DOHH2 (cell line): ENCODE results near the gene SCG3.

Experiments used
- EZH2phosphoT487 ChIP-seq: fragments of 200-600 bp; sonication (generic); IDR thresholded peaks from 2 replicates; pipeline ENCODE4 v1.6.1; 2017; ENCODE audit warnings: borderline replicate concordance, mild to moderate bottlenecking, antibody characterized with exemption, low read length, moderate library complexity, mixed read lengths
- TF ChIP-seq, protein P1 (sequence below): fragments of 200-600 bp; sonication (generic); IDR thresholded peaks from one replicate; pipeline ENCODE4 v1.5.1; 2014; ENCODE audit warnings: antibody characterized with exemption, mild to moderate bottlenecking, low read depth, low read length; ENCODE audit not compliant: poor library complexity, severe bottlenecking

DNA sequence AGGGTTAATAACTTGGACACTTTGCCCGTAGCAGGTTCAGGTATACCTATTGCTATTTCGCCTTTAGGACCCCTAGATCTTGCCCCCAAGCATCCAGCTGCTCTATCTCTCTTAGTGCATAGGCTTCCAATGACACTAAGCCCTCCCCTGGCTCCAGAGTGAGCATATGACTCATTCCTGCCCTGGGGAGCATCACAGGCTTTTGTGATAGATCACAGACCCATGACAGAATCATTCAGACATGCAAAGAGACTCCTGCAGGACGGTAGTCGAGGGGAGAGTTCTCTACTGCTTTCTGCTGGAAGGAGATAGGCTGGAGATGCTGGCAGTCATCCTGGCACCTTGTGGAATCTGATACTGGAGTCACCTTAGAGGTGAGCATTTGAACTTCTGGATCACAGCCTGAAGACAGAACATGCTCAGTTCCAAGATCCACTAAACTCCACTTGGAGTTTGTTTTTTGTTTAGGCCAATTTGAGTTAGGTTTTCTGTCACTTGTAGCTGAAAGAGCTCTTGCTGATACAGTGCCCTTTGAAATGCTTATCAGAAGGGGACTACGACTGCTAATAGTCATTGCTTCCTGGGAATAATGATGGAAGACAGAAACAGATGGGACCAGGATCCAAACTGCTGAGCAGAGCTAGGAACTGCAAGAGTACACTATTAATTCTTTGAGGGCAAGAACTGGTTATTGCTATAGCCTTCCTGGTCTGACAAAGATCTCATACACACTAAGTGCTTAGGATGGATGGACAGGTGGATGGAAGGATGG is 45.2 kb downstream of the SCG3 start:
- TF ChIP-seq, protein P1, sequence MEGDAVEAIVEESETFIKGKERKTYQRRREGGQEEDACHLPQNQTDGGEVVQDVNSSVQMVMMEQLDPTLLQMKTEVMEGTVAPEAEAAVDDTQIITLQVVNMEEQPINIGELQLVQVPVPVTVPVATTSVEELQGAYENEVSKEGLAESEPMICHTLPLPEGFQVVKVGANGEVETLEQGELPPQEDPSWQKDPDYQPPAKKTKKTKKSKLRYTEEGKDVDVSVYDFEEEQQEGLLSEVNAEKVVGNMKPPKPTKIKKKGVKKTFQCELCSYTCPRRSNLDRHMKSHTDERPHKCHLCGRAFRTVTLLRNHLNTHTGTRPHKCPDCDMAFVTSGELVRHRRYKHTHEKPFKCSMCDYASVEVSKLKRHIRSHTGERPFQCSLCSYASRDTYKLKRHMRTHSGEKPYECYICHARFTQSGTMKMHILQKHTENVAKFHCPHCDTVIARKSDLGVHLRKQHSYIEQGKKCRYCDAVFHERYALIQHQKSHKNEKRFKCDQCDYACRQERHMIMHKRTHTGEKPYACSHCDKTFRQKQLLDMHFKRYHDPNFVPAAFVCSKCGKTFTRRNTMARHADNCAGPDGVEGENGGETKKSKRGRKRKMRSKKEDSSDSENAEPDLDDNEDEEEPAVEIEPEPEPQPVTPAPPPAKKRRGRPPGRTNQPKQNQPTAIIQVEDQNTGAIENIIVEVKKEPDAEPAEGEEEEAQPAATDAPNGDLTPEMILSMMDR: no peak
- TF ChIP-seq EZH2phosphoT487: no peak
